Nephron (organoid): ENCODE results near the gene ENTPD2.

Source experiments
- H3K27ac Mint-ChIP-seq, 3 experiments: 2 replicates each; pipeline ENCODE4 v1.8.0; 2020; ENCODE audit warnings: mixed read lengths in 3 of 3, mild to moderate bottlenecking in 2 of 3, moderate library complexity in 1 of 3
- H3K27me3 Mint-ChIP-seq: 2 replicates; pipeline ENCODE4 v1.8.0; 2021; ENCODE audit warnings: low read depth, mild to moderate bottlenecking, moderate library complexity, mixed read lengths
- H3K36me3 Mint-ChIP-seq: 2 replicates; pipeline ENCODE4 v1.8.0; 2020; ENCODE audit warnings: low read depth, mixed read lengths
- H3K4me1 Mint-ChIP-seq: 2 replicates; pipeline ENCODE4 v1.8.0; 2020; ENCODE audit warnings: mixed read lengths
- H3K4me3 Mint-ChIP-seq, 3 experiments: 2 replicates each; pipeline ENCODE4 v1.8.0; 2020; ENCODE audit warnings: mild to moderate bottlenecking in 3 of 3, mixed read lengths in 3 of 3, moderate library complexity in 2 of 3
- H3K9me3 Mint-ChIP-seq: 2 replicates; pipeline ENCODE4 v1.8.0; 2020; ENCODE audit warnings: mixed read lengths
- TF ChIP-seq, protein P1 (sequence below), 3 experiments: fragments of 200-600 bp; sonication (generic); IDR thresholded peaks; one replicate each; pipeline ENCODE4 v1.5.0; 2021; ENCODE audit warnings: antibody characterized with exemption in 3 of 3; ENCODE audit not compliant: unreplicated experiment in 3 of 3

Gene ENTPD2

DNA sequence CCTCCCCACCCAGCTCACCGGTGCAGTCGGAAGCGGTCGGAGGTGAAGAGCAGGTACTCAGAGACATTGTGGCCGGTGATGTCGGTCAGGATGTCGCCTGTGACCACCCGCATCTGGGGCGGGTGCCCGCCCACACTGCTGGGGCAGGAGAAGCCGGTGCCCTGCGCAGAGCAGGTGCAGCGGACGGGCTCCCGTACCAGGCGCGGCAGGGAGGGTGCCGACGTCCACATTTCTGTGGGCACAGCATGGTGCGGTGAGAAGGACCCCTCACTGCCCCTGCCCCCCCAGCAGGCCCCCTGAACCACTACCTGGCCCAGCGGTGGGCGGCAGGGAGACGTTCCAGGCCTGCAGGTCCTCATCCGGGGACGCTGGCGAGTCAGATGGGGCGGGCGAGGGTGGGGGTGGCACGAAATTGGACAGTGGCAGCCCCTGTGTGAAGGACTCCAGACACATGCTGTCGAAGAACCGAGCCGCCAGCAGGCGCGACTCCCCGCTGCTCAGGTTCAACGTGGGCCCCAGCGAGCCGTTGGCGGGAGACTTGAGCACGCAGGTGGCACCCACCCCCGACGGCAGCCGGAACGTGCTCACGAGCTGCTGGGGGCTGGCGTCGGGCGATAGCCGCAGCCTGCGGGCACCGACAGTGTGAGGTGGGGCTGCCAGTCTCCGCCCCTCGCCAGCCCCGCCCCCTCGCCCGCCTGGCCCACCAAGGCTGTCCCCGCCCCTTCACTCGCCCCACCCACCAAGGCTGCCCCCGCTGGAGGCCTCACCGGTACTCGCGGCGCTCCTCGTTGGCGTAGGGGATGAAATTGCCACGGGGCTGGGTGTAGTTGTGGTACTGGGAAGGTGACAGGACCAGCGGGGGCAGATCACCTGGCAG is 40.9 kb downstream of the ENTPD2 start:
- Mint-ChIP-seq H3K36me3 (peaks cover 8% of the 10 kb centered on the region), H3K27ac (no peak overlapping the region), H3K9me3 (no peaks in the 10 kb centered on the region), H3K4me1 (no peaks in the 10 kb centered on the region), H3K27me3 (no peaks in the 10 kb centered on the region), H3K4me3 (no peak overlapping the region)
- TF ChIP-seq, protein P1, sequence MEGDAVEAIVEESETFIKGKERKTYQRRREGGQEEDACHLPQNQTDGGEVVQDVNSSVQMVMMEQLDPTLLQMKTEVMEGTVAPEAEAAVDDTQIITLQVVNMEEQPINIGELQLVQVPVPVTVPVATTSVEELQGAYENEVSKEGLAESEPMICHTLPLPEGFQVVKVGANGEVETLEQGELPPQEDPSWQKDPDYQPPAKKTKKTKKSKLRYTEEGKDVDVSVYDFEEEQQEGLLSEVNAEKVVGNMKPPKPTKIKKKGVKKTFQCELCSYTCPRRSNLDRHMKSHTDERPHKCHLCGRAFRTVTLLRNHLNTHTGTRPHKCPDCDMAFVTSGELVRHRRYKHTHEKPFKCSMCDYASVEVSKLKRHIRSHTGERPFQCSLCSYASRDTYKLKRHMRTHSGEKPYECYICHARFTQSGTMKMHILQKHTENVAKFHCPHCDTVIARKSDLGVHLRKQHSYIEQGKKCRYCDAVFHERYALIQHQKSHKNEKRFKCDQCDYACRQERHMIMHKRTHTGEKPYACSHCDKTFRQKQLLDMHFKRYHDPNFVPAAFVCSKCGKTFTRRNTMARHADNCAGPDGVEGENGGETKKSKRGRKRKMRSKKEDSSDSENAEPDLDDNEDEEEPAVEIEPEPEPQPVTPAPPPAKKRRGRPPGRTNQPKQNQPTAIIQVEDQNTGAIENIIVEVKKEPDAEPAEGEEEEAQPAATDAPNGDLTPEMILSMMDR (IDR thresholded peaks at IDR 0.05; ENCODE audit: unreplicated experiment in 3 of 3): no peak

DNA sequence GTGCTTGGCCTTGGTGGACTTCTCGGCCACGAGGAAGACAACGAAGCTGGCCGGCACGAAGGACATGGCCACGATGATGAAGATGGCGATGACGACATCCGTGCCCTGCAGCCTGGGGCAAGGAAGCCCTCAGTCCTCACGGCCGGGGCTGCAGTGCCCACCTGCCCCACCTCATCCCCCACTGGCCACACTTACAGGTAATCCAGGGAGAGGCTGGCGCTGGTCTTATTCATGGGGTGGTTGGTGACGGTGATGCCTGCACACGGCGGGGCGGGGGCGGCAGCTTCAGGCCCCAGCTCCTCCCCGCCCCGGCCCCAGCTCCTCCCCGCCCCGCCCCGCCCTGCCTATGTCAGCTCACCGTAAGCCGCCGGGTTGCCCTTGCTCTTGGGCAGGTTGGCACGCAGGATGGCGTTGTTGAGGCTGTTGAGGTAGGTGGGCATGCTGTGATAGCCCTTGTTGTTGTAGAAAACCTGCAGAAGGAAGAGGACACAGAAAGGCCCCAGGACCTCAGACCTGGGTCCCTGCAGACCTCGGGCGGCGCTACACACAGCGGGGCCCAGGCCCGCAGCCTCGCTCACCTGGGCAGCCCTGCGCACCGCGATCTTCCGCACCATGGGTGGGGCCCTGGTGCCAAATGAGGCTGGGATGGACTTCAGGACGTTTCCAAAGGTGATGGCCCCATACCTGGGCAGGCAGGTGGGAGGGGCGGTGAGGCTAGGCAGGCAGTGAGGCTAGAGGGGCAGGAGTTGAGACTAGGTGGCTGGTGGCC is 41.8 kb downstream of the ENTPD2 start:
- TF ChIP-seq, protein P1 (IDR thresholded peaks at IDR 0.05; ENCODE audit: unreplicated experiment in 3 of 3): no peak
- H3K27ac Mint-ChIP-seq: no peak overlapping the region

DNA sequence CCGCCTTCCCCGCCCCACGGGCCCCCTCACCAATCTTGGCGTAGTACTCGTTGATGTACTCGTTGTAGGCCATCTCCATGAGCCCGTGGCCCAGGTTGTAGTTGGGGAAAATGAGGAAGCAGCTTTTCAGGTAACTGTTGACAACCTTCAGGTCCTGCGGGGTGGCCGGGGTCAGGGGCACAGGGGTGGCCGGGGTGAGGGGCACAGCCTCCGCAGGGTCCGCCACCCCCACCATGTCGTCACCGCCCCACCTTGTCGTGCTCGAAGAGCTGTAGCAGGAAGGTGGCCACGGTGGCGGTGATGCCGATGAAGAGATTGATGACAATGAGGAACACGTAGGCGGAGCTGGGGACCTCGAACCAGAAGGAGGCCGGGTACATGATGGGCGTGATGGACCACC is 42.7 kb downstream of the ENTPD2 start:
- no peaks in the 10 kb centered on the region for H3K27me3 Mint-ChIP-seq
- no peaks in the 10 kb centered on the region for H3K4me1 Mint-ChIP-seq
- no peak overlapping the region for H3K4me3 Mint-ChIP-seq
- peaks cover 3% of the 10 kb centered on the region for H3K36me3 Mint-ChIP-seq
- no peaks in the 10 kb centered on the region for H3K9me3 Mint-ChIP-seq
- TF ChIP-seq, protein P1 (IDR thresholded peaks at IDR 0.05; ENCODE audit: unreplicated experiment in 3 of 3): no peak
- H3K27ac Mint-ChIP-seq: no peak overlapping the region

More for the DNA sequence above, 41.8 kb downstream of the ENTPD2 start:
- peaks cover 8% of the 10 kb centered on the region for H3K36me3 Mint-ChIP-seq
- H3K4me3 Mint-ChIP-seq: no peak overlapping the region
- H3K9me3 Mint-ChIP-seq: no peaks in the 10 kb centered on the region
- no peaks in the 10 kb centered on the region for H3K27me3 Mint-ChIP-seq
- H3K4me1 Mint-ChIP-seq: no peaks in the 10 kb centered on the region

DNA sequence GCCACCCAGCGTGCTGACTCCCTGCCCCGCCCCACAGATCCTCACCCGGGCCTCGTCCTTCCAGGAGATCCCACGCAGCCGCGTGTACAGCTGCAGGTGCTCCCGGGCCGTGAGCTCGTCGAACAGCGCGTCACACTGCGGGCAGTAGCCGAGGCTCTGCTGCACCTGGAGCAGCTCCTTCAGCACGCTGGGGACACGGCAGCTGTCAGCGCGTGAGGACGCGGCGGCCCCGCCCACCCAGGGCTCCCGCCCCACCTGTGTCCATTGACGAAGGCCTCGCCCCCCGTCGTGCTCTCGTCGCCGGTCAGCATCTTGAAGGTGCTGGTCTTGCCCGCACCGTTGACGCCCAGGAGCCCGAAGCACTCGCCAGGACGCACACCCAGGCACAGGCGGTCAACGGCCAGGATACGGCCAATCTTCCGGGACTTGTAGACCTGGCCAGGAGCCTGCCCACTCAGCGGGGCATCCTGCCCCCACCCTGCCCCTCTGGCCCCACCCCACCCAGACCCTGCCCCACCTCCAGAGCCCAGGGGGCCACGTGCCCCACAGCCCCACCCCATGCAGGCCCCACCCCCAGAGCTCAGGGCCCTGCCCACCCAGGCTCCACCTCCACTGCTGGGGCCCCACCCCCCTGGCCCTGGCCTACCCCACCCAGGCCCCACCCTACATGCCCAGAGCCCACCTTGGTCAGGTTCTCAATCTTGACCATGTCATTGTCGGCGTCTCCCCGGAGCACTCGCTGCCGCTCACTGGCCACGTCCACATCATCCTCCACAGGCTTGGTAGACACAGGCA is 43.7 kb downstream of the ENTPD2 start:
- Mint-ChIP-seq H3K27me3 (no peaks in the 10 kb centered on the region), H3K27ac (no peak overlapping the region), H3K4me3 (no peak overlapping the region), H3K4me1 (no peaks in the 10 kb centered on the region), H3K36me3 (no peaks in the 10 kb centered on the region), H3K9me3 (no peaks in the 10 kb centered on the region)
- TF ChIP-seq, protein P1 (IDR thresholded peaks at IDR 0.05; ENCODE audit: unreplicated experiment in 3 of 3): no peak

DNA sequence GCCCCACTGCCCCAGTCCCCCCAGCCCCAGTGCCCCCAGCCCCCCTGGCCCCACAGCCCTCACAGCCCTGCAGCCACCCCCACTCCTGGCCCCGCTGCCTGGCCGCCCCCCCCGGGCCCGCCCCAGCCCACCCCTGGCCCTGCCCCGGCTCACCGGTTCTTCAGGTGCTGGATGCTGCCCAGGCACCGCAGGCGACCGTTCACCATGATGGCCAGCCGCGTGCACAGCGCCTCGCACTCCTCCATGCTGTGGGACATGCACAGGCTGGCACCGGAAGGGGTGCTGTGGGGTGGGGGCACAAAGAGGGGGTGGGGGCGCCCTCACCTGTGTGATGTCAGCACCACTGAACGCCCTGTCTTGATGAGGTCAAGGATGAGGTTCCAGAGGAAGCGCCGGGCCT is 44.6 kb downstream of the ENTPD2 start:
- Mint-ChIP-seq H3K27me3 (no peaks in the 10 kb centered on the region), H3K36me3 (no peaks in the 10 kb centered on the region)

More for the DNA sequence above, 44.6 kb downstream of the ENTPD2 start:
- TF ChIP-seq, protein P1 (IDR thresholded peaks at IDR 0.05; ENCODE audit: unreplicated experiment in 3 of 3): no peak
- Mint-ChIP-seq H3K4me3 (no peak overlapping the region), H3K4me1 (no peaks in the 10 kb centered on the region), H3K27ac (no peak overlapping the region), H3K9me3 (no peaks in the 10 kb centered on the region)
